GM23248 (cell line): ENCODE results near the gene C1orf87.

Experiments
- EZH2 ChIP-seq: fragments of 200-600 bp; sonication (generic); IDR thresholded peaks from 2 replicates; pipeline ENCODE4 v1.6.1; 2018; ENCODE audit warnings: antibody characterized with exemption, mild to moderate bottlenecking; ENCODE audit not compliant: insufficient read depth, poor library complexity, severe bottlenecking
- EZH2phosphoT487 ChIP-seq: fragments of 200-600 bp; sonication (generic); IDR thresholded peaks from 2 replicates; pipeline ENCODE4 v1.6.1; 2018; ENCODE audit warnings: antibody characterized with exemption, moderate library complexity, mild to moderate bottlenecking, low read depth; ENCODE audit not compliant: insufficient read depth

- TF ChIP-seq EZH2 = no peak
- TF ChIP-seq EZH2phosphoT487 = no peak
Measured at GRCh38 chr1:60066001-60066400, 7.6 kb downstream of the C1orf87 start.
